Brain microvascular endothelial cell (primary cell): ENCODE data around the gene GDI2.
"Not testable (repeated sequence)": the region's sequence is repeated elsewhere in the genome, so short reads cannot be mapped to it uniquely, and the experiment has no call there.

Experiments
- DNase-seq: peaks from one replicate; pipeline ENCODE4 v3.0.0-alpha.2; 2020
- H3K27ac ChIP-seq: fragments of 250-450 bp; sonication (Bioruptor Pico); 2 replicates; pipeline ENCODE4 v1.5.1; 2020; ENCODE audit warnings: mild to moderate bottlenecking, moderate library complexity
- H3K27me3 ChIP-seq: fragments of 250-450 bp; sonication (Bioruptor Pico); replicated peaks from 2 replicates; pipeline ENCODE4 v1.5.1; 2020; ENCODE audit warnings: mild to moderate bottlenecking
- H3K36me3 ChIP-seq: fragments of 250-450 bp; sonication (Bioruptor Pico); replicated peaks from 2 replicates; pipeline ENCODE4 v1.5.1; 2020; ENCODE audit warnings: mild to moderate bottlenecking
- H3K4me3 ChIP-seq: 2 replicates; pipeline ENCODE4 v1.5.1; 2011; ENCODE audit warnings: low read depth, mild to moderate bottlenecking, control low read depth, low read length, moderate library complexity
- CTCF ChIP-seq: IDR thresholded peaks from 2 replicates; pipeline ENCODE4 v1.5.1; 2011; ENCODE audit warnings: low read depth, mild to moderate bottlenecking, moderate library complexity, low read length, control low read depth, inconsistent platforms; ENCODE audit errors: missing control alignments
- in situ Hi-C: cut with HindIII; loops from 2 replicates; pipeline ENCODE4 v1.10.0; 2017; ENCODE audit warnings: low sequenced_read_pairs, low pct_ligation_motif_present

GDI2 gene

GRCh38 chr10:5812283-5813090, 747 bp downstream of the GDI2 start:
- H3K27me3 ChIP-seq = no peaks in the 10 kb centered on the region
- in situ Hi-C loops = no loop called here
- H3K27ac ChIP-seq = peak overlapping the region; percentile 94
- no peak for TF ChIP-seq CTCF
- peaks cover 4% of the 10 kb centered on the region for H3K36me3 ChIP-seq
- no peak for DNase-seq
- peak overlapping the region; percentile 92 for H3K4me3 ChIP-seq

GRCh38 chr10:5811387-5811821, 1.8 kb downstream of the GDI2 start:
- TF ChIP-seq CTCF = no peak
- Histone ChIP-seq H3K27ac (no peak overlapping the region), H3K36me3 (peaks cover 4% of the 10 kb centered on the region), H3K27me3 (no peaks in the 10 kb centered on the region), H3K4me3 (peak overlapping the region; percentile 92)
- no peak for DNase-seq
- in situ Hi-C loops = no loop called here

- DNase-seq = no peak
- peaks cover 4% of the 10 kb centered on the region for H3K36me3 ChIP-seq
- in situ Hi-C loops = no loop called here
- TF ChIP-seq CTCF = no peak
- H3K27ac ChIP-seq = no peak overlapping the region
- H3K27me3 ChIP-seq = no peaks in the 10 kb centered on the region
- peak overlapping the region; percentile 6 for H3K4me3 ChIP-seq
These were observed 3.0 kb downstream of the GDI2 start for GRCh38 chr10:5810225-5810624.

- Histone ChIP-seq H3K36me3 (peaks cover 4% of the 10 kb centered on the region), H3K4me3 (no peak overlapping the region), H3K27me3 (no peaks in the 10 kb centered on the region), H3K27ac (no peak overlapping the region)
- no peak for TF ChIP-seq CTCF
- no peak for DNase-seq
- in situ Hi-C loops = no loop called here
These were observed 3.6 kb downstream of the GDI2 start for GRCh38 chr10:5809527-5810154.

GRCh38 chr10:5808783-5809392, 4.3 kb downstream of the GDI2 start:
- in situ Hi-C loops, H3K4me3 ChIP-seq, H3K36me3 ChIP-seq, H3K27ac ChIP-seq, DNase-seq, H3K27me3 ChIP-seq: not testable (repeated sequence)

GRCh38 chr10:5806745-5807144, 6.5 kb downstream of the GDI2 start:
- H3K27ac ChIP-seq = no peak overlapping the region
- in situ Hi-C loops = no loop called here
- no peak overlapping the region for H3K4me3 ChIP-seq
- H3K36me3 ChIP-seq = peaks cover 2% of the 10 kb centered on the region
- no peak for TF ChIP-seq CTCF
- H3K27me3 ChIP-seq = no peaks in the 10 kb centered on the region
- no peak for DNase-seq
